Panc1 (cell line): ENCODE results near the gene HYDIN.
"Not testable (repeated sequence)": the region's sequence is repeated elsewhere in the genome, so short reads cannot be mapped to it uniquely, and the experiment has no call there.

Experiments used
- POLR2AphosphoS5 ChIP-seq: IDR thresholded peaks from 2 replicates; pipeline ENCODE4 v1.6.1; 2012; ENCODE audit warnings: mild to moderate bottlenecking, low read depth, low read length, moderate library complexity
- SIN3A ChIP-seq: IDR thresholded peaks from 2 replicates; pipeline ENCODE4 v1.6.1; 2012; ENCODE audit warnings: low read depth, mild to moderate bottlenecking, low read length, moderate library complexity, borderline replicate concordance; ENCODE audit not compliant: insufficient read depth
- TCF7L2 ChIP-seq: IDR thresholded peaks from 2 replicates; pipeline ENCODE4 v1.6.1; 2011; ENCODE audit warnings: mild to moderate bottlenecking, low read depth, low read length, inconsistent platforms
- TF ChIP-seq, protein P1 (sequence below): fragments of 450-650 bp; IDR thresholded peaks from 2 replicates; pipeline ENCODE4 v1.5.1; 2017; ENCODE audit warnings: mild to moderate bottlenecking
- TF ChIP-seq, protein P2 (sequence below), 2 experiments: IDR thresholded peaks; 2 replicates each; pipeline ENCODE4 v1.6.1; 2011 to 2012; ENCODE audit warnings: low read depth in 2 of 2, control low read depth in 1 of 2, low read length in 1 of 2, mild to moderate bottlenecking in 1 of 2, moderate library complexity in 1 of 2; ENCODE audit not compliant: insufficient read depth in 1 of 2

DNA sequence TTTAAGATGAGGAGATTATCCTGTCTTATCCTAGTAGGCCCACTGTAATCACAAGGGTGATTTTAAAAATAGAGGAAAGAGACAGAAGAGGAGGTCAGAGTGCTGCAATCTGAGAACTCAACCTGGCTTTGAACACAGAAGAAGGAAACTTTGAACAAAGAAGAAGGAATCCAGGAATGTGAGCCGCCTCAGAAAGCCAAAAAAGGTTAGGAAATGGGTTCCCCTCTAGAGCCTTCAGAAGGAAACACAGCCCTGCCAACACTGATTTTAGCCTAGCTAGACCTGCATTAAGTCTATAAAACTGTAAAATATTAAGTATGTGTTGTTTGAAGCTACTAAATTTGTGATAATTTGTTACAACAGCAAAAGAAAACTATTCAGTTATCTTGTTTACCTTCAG lies 149.7 kb downstream of the HYDIN start:
- TF ChIP-seq, protein P1, sequence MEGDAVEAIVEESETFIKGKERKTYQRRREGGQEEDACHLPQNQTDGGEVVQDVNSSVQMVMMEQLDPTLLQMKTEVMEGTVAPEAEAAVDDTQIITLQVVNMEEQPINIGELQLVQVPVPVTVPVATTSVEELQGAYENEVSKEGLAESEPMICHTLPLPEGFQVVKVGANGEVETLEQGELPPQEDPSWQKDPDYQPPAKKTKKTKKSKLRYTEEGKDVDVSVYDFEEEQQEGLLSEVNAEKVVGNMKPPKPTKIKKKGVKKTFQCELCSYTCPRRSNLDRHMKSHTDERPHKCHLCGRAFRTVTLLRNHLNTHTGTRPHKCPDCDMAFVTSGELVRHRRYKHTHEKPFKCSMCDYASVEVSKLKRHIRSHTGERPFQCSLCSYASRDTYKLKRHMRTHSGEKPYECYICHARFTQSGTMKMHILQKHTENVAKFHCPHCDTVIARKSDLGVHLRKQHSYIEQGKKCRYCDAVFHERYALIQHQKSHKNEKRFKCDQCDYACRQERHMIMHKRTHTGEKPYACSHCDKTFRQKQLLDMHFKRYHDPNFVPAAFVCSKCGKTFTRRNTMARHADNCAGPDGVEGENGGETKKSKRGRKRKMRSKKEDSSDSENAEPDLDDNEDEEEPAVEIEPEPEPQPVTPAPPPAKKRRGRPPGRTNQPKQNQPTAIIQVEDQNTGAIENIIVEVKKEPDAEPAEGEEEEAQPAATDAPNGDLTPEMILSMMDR, result not testable (repeated sequence)
- TF ChIP-seq POLR2AphosphoS5, SIN3A, TCF7L2: not testable (repeated sequence)
- TF ChIP-seq, protein P2, sequence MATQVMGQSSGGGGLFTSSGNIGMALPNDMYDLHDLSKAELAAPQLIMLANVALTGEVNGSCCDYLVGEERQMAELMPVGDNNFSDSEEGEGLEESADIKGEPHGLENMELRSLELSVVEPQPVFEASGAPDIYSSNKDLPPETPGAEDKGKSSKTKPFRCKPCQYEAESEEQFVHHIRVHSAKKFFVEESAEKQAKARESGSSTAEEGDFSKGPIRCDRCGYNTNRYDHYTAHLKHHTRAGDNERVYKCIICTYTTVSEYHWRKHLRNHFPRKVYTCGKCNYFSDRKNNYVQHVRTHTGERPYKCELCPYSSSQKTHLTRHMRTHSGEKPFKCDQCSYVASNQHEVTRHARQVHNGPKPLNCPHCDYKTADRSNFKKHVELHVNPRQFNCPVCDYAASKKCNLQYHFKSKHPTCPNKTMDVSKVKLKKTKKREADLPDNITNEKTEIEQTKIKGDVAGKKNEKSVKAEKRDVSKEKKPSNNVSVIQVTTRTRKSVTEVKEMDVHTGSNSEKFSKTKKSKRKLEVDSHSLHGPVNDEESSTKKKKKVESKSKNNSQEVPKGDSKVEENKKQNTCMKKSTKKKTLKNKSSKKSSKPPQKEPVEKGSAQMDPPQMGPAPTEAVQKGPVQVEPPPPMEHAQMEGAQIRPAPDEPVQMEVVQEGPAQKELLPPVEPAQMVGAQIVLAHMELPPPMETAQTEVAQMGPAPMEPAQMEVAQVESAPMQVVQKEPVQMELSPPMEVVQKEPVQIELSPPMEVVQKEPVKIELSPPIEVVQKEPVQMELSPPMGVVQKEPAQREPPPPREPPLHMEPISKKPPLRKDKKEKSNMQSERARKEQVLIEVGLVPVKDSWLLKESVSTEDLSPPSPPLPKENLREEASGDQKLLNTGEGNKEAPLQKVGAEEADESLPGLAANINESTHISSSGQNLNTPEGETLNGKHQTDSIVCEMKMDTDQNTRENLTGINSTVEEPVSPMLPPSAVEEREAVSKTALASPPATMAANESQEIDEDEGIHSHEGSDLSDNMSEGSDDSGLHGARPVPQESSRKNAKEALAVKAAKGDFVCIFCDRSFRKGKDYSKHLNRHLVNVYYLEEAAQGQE (IDR thresholded peaks at IDR 0.05; ENCODE audit: insufficient read depth in 1 of 2, low read depth in 2 of 2, low read length in 1 of 2), result not testable (repeated sequence)
